Measurements from ENCODE around the gene PTN.
A peak's percentile ranks its signal among the peaks of the same experiment; 100 is the strongest.

The PTN gene

DNA sequence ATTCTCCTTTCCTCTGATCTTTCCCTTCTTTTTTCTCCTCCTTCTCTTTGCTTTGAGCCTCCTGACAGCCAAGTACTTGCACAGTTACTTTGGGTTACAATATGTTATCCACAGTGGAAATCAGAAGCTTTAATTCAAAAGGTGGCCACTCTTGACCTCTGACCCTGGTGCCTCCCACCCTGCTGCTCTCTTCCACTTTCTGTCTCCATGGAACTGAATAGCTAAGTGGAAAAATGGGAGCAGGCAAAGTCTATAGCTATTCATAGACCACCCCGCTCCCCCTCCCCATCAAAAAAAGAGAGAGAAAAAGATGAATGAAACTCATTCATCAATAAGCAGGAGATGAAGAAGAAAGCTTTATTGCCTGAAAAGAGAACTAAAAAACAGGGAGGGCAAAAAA is 39.4 kb downstream of the PTN start:
- no peak overlapping the region for H2AK5ac ChIP-seq (ENCODE audit: low read length)
- H3K4ac ChIP-seq (ENCODE audit: low read depth, low read length) = no peak overlapping the region
- WGBS (ENCODE audit: extremely low coverage, insufficient coverage, low lambda C conversion rate) = no CpG with 5 or more reads among the region's 1 CpG
- H3K79me2 ChIP-seq (ENCODE audit: control insufficient read depth, insufficient read depth, low read length) = no peaks in the 10 kb centered on the region
- no peak overlapping the region for H2BK5ac ChIP-seq (ENCODE audit: low read length)
- no peak overlapping the region for H3K4me3 ChIP-seq (ENCODE audit: low read length)
- H3K18ac ChIP-seq (ENCODE audit: low read length) = no peak overlapping the region
- no peak for DNase-seq
- H3K4me2 ChIP-seq (ENCODE audit: low read length) = no peak overlapping the region
- no peak overlapping the region for H3K23ac ChIP-seq (ENCODE audit: low read length)
- H3K9ac ChIP-seq (ENCODE audit: low read length) = no peak overlapping the region
- no peak overlapping the region for H2BK120ac ChIP-seq (ENCODE audit: low read depth, low read length)
- no peak overlapping the region for H4K5ac ChIP-seq (ENCODE audit: low read length)
- no peak overlapping the region for H4K8ac ChIP-seq (ENCODE audit: low read depth, low read length)
- no peak overlapping the region for H3K56ac ChIP-seq (ENCODE audit: low read length)
- H3K4me1 ChIP-seq (ENCODE audit: control insufficient read depth, low read depth, low read length) = no peaks in the 10 kb centered on the region
- H3K36me3 ChIP-seq (ENCODE audit: control insufficient read depth, insufficient read depth, low read length) = no peaks in the 10 kb centered on the region
- H3K27me3 ChIP-seq (ENCODE audit: insufficient read depth, low read length, poor library complexity) = no peaks in the 10 kb centered on the region
- H3K79me1 ChIP-seq (ENCODE audit: low read length) = no peaks in the 10 kb centered on the region
- H2BK15ac ChIP-seq (replicated peaks; ENCODE audit: low read depth) = no peak overlapping the region
- H3K27ac ChIP-seq (ENCODE audit: low read depth, low read length) = no peak overlapping the region

GRCh38 chr7:137302081-137302480 is 41.5 kb downstream of the PTN start:
- no CpG with 5 or more reads among the region's 2 CpGs for WGBS (ENCODE audit: extremely low coverage, insufficient coverage, low lambda C conversion rate)
- H3K27me3 ChIP-seq (ENCODE audit: insufficient read depth, low read length, poor library complexity) = no peaks in the 10 kb centered on the region

DNA sequence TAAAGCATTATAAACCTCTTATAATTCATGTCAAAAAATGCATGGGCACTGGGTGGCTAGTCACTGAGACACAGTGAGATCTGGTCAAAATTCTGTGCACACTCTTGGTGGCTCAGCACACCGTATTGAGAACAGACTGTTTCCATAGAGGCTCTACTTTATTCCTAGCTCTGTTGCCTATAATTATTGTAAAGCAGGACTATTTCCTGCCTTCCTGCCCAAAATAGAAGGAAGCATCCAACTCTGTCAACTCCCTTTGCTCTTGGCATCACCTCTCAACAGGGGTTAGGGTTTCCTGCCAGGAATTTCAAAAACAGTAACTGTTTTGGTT is 45.1 kb downstream of the PTN start:
- H2BK120ac ChIP-seq (ENCODE audit: low read depth, low read length) = no peak overlapping the region
- no peak overlapping the region for H2AK5ac ChIP-seq (ENCODE audit: low read length)
- no peak overlapping the region for H2BK5ac ChIP-seq (ENCODE audit: low read length)
- no peaks in the 10 kb centered on the region for H3K79me1 ChIP-seq (ENCODE audit: low read length)
- no peak overlapping the region for H3K56ac ChIP-seq (ENCODE audit: low read length)
- no peak for DNase-seq
- no peak overlapping the region for H3K4me3 ChIP-seq (ENCODE audit: low read length)
- H3K4ac ChIP-seq (ENCODE audit: low read depth, low read length) = no peak overlapping the region
- H3K27ac ChIP-seq (ENCODE audit: low read depth, low read length) = no peak overlapping the region
- H3K27me3 ChIP-seq (ENCODE audit: insufficient read depth, low read length, poor library complexity) = no peaks in the 10 kb centered on the region
- no peak overlapping the region for H3K9ac ChIP-seq (ENCODE audit: low read length)
- no CpG with 5 or more reads among the region's 1 CpG for WGBS (ENCODE audit: extremely low coverage, insufficient coverage, low lambda C conversion rate)
- no peak overlapping the region for H4K8ac ChIP-seq (ENCODE audit: low read depth, low read length)
- H3K4me1 ChIP-seq (ENCODE audit: control insufficient read depth, low read depth, low read length) = no peaks in the 10 kb centered on the region
- no peak overlapping the region for H3K4me2 ChIP-seq (ENCODE audit: low read length)
- H3K23ac ChIP-seq (ENCODE audit: low read length) = no peak overlapping the region
- no peak overlapping the region for H4K5ac ChIP-seq (ENCODE audit: low read length)
- H2BK15ac ChIP-seq (replicated peaks; ENCODE audit: low read depth) = no peak overlapping the region
- no peaks in the 10 kb centered on the region for H3K36me3 ChIP-seq (ENCODE audit: control insufficient read depth, insufficient read depth, low read length)
- no peak overlapping the region for H3K18ac ChIP-seq (ENCODE audit: low read length)
- no peaks in the 10 kb centered on the region for H3K79me2 ChIP-seq (ENCODE audit: control insufficient read depth, insufficient read depth, low read length)

More at GRCh38 chr7:137302081-137302480, 41.5 kb downstream of the PTN start:
- Histone ChIP-seq H3K4me1 (ENCODE audit: control insufficient read depth, low read depth, low read length) (no peaks in the 10 kb centered on the region), H2BK120ac (ENCODE audit: low read depth, low read length) (no peak overlapping the region), H3K18ac (ENCODE audit: low read length) (no peak overlapping the region), H3K36me3 (ENCODE audit: control insufficient read depth, insufficient read depth, low read length) (no peaks in the 10 kb centered on the region), H2AK5ac (ENCODE audit: low read length) (no peak overlapping the region), H4K8ac (ENCODE audit: low read depth, low read length) (no peak overlapping the region), H3K56ac (ENCODE audit: low read length) (no peak overlapping the region), H2BK15ac (replicated peaks; ENCODE audit: low read depth) (no peak overlapping the region), H3K4ac (ENCODE audit: low read depth, low read length) (no peak overlapping the region), H3K9ac (ENCODE audit: low read length) (no peak overlapping the region), H3K23ac (ENCODE audit: low read length) (no peak overlapping the region), H3K27ac (ENCODE audit: low read depth, low read length) (no peak overlapping the region), H3K79me1 (ENCODE audit: low read length) (no peaks in the 10 kb centered on the region), H3K4me2 (ENCODE audit: low read length) (no peak overlapping the region), H3K4me3 (ENCODE audit: low read length) (no peak overlapping the region), H4K5ac (ENCODE audit: low read length) (no peak overlapping the region), H3K79me2 (ENCODE audit: control insufficient read depth, insufficient read depth, low read length) (no peaks in the 10 kb centered on the region), H2BK5ac (ENCODE audit: low read length) (no peak overlapping the region)
- DNase-seq = no peak

- H3K4me3 ChIP-seq (ENCODE audit: low read length) = no peak overlapping the region
- H3K4me2 ChIP-seq (ENCODE audit: low read length) = no peak overlapping the region
- H3K36me3 ChIP-seq (ENCODE audit: control insufficient read depth, insufficient read depth, low read length) = no peaks in the 10 kb centered on the region
- H2BK15ac ChIP-seq (replicated peaks; ENCODE audit: low read depth) = no peak overlapping the region
- no peak overlapping the region for H3K56ac ChIP-seq (ENCODE audit: low read length)
- no peak overlapping the region for H2BK120ac ChIP-seq (ENCODE audit: low read depth, low read length)
- no CpG with 5 or more reads among the region's 9 CpGs for WGBS (ENCODE audit: extremely low coverage, insufficient coverage, low lambda C conversion rate)
- no peak overlapping the region for H4K5ac ChIP-seq (ENCODE audit: low read length)
- no peaks in the 10 kb centered on the region for H3K4me1 ChIP-seq (ENCODE audit: control insufficient read depth, low read depth, low read length)
- no peak overlapping the region for H3K27ac ChIP-seq (ENCODE audit: low read depth, low read length)
- H4K8ac ChIP-seq (ENCODE audit: low read depth, low read length) = no peak overlapping the region
- peak; percentile 50 for DNase-seq
- H3K18ac ChIP-seq (ENCODE audit: low read length) = no peak overlapping the region
- no peak overlapping the region for H3K4ac ChIP-seq (ENCODE audit: low read depth, low read length)
- H3K79me1 ChIP-seq (ENCODE audit: low read length) = no peaks in the 10 kb centered on the region
- H2AK5ac ChIP-seq (ENCODE audit: low read length) = no peak overlapping the region
- no peak overlapping the region for H2BK5ac ChIP-seq (ENCODE audit: low read length)
- H3K79me2 ChIP-seq (ENCODE audit: control insufficient read depth, insufficient read depth, low read length) = no peaks in the 10 kb centered on the region
- H3K23ac ChIP-seq (ENCODE audit: low read length) = no peak overlapping the region
- no peaks in the 10 kb centered on the region for H3K27me3 ChIP-seq (ENCODE audit: insufficient read depth, low read length, poor library complexity)
- no peak overlapping the region for H3K9ac ChIP-seq (ENCODE audit: low read length)
Observed at GRCh38 chr7:137297551-137298463, 45.7 kb downstream of the PTN start.

- Histone ChIP-seq H3K27me3 (ENCODE audit: insufficient read depth, low read length, poor library complexity) (no peaks in the 10 kb centered on the region), H3K4me1 (ENCODE audit: control insufficient read depth, low read depth, low read length) (no peaks in the 10 kb centered on the region), H3K23ac (ENCODE audit: low read length) (no peak overlapping the region), H2BK15ac (replicated peaks; ENCODE audit: low read depth) (no peak overlapping the region), H3K4me2 (ENCODE audit: low read length) (no peak overlapping the region), H2BK120ac (ENCODE audit: low read depth, low read length) (no peak overlapping the region), H3K27ac (ENCODE audit: low read depth, low read length) (no peak overlapping the region), H3K18ac (ENCODE audit: low read length) (peak overlapping the region; percentile 68), H3K79me2 (ENCODE audit: control insufficient read depth, insufficient read depth, low read length) (no peaks in the 10 kb centered on the region), H3K56ac (ENCODE audit: low read length) (no peak overlapping the region), H3K79me1 (ENCODE audit: low read length) (no peaks in the 10 kb centered on the region), H3K4ac (ENCODE audit: low read depth, low read length) (no peak overlapping the region), H3K36me3 (ENCODE audit: control insufficient read depth, insufficient read depth, low read length) (no peaks in the 10 kb centered on the region), H3K9ac (ENCODE audit: low read length) (no peak overlapping the region), H2AK5ac (ENCODE audit: low read length) (no peak overlapping the region), H4K5ac (ENCODE audit: low read length) (no peak overlapping the region), H2BK5ac (ENCODE audit: low read length) (no peak overlapping the region), H4K8ac (ENCODE audit: low read depth, low read length) (no peak overlapping the region), H3K4me3 (ENCODE audit: low read length) (no peak overlapping the region)
- no CpG with 5 or more reads among the region's 2 CpGs for WGBS (ENCODE audit: extremely low coverage, insufficient coverage, low lambda C conversion rate)
- no peak for DNase-seq
Observed at GRCh38 chr7:137296576-137296975, 47.0 kb downstream of the PTN start.
